HS-5 (cell line): ENCODE data around the gene USP3.
"Not testable (repeated sequence)": the region's sequence is repeated elsewhere in the genome, so short reads cannot be mapped to it uniquely, and the experiment has no call there.

ENCODE experiments used
- DNase-seq: peaks from one replicate; pipeline ENCODE4 v3.0.0-alpha.2; 2012; ENCODE audit warnings: low read depth

Gene USP3

GRCh38 chr15:63478243-63478642 lies 26.1 kb upstream of the USP3 start:
- DNase-seq: no peak

GRCh38 chr15:63480441-63480821 lies 24.0 kb upstream of the USP3 start:
- no peak for DNase-seq

GRCh38 chr15:63481105-63481810 lies 23.1 kb upstream of the USP3 start:
- DNase-seq: no peak

- no peak for DNase-seq
Observed at GRCh38 chr15:63482874-63483323, 21.5 kb upstream of the USP3 start.

- no peak for DNase-seq
Observed at GRCh38 chr15:63483521-63484371, 20.6 kb upstream of the USP3 start.

- no peak for DNase-seq
Observed at GRCh38 chr15:63484433-63485186, 19.8 kb upstream of the USP3 start.

- DNase-seq: no peak
Observed at GRCh38 chr15:63487076-63487757, 17.2 kb upstream of the USP3 start.

GRCh38 chr15:63487758-63488397 lies 16.5 kb upstream of the USP3 start:
- not testable (repeated sequence) for DNase-seq

- no peak for DNase-seq
Observed at GRCh38 chr15:63488398-63488960, 15.9 kb upstream of the USP3 start.

GRCh38 chr15:63489352-63489751 lies 15.0 kb upstream of the USP3 start:
- no peak for DNase-seq

- no peak for DNase-seq
Observed at GRCh38 chr15:63490345-63491034, 13.9 kb upstream of the USP3 start.

GRCh38 chr15:63491116-63491827 lies 13.1 kb upstream of the USP3 start:
- DNase-seq: no peak

GRCh38 chr15:63491979-63492378 lies 12.4 kb upstream of the USP3 start:
- no peak for DNase-seq

- no peak for DNase-seq
Observed at GRCh38 chr15:63492541-63493077, 11.8 kb upstream of the USP3 start.

GRCh38 chr15:63493436-63493835 lies 11.0 kb upstream of the USP3 start:
- no peak for DNase-seq

- DNase-seq: no peak
Observed at GRCh38 chr15:63494408-63494807, 10.0 kb upstream of the USP3 start.

GRCh38 chr15:63495343-63495742 lies 9.1 kb upstream of the USP3 start:
- no peak for DNase-seq

GRCh38 chr15:63495780-63496488 lies 8.5 kb upstream of the USP3 start:
- DNase-seq: no peak
